Activated gamma-delta T cell treated with anti-CD3 and anti-CD28 coated beads, Interleukin-2, amount 50 U/mL, for 16 hours (primary cell): ENCODE data around the gene LAMB1.
"Not testable (repeated sequence)": the region's sequence is repeated elsewhere in the genome, so short reads cannot be mapped to it uniquely, and the experiment has no call there.

Experiments used
- DNase-seq: peaks from one replicate; pipeline ENCODE4 v3.0.0-alpha.2; 2020; ENCODE audit warnings: low read depth

The LAMB1 gene

GRCh38 chr7:107917763-107918651, 85.0 kb downstream of the LAMB1 start:
- no peak for DNase-seq

GRCh38 chr7:107915541-107915940, 87.4 kb downstream of the LAMB1 start:
- no peak for DNase-seq

- no peak for DNase-seq
These were observed 88.1 kb downstream of the LAMB1 start for GRCh38 chr7:107914831-107915230.

- DNase-seq: no peak
These were observed 89.1 kb downstream of the LAMB1 start for GRCh38 chr7:107913851-107914250.

GRCh38 chr7:107911981-107912380, 91.0 kb downstream of the LAMB1 start:
- no peak for DNase-seq

- no peak for DNase-seq
These were observed 93.5 kb downstream of the LAMB1 start for GRCh38 chr7:107909445-107909844.

GRCh38 chr7:107907790-107908189, 95.2 kb downstream of the LAMB1 start:
- DNase-seq: no peak

- DNase-seq: no peak
These were observed 100.6 kb downstream of the LAMB1 start for GRCh38 chr7:107902381-107902780.

GRCh38 chr7:107900496-107901015, 102.4 kb downstream of the LAMB1 start:
- DNase-seq: no peak

- no peak for DNase-seq
These were observed 103.9 kb downstream of the LAMB1 start for GRCh38 chr7:107898997-107899594.

- not testable (repeated sequence) for DNase-seq
These were observed 110.6 kb downstream of the LAMB1 start for GRCh38 chr7:107892367-107892741.

- DNase-seq: no peak
These were observed 111.2 kb downstream of the LAMB1 start for GRCh38 chr7:107891636-107892366.

GRCh38 chr7:107890962-107891635, 111.9 kb downstream of the LAMB1 start, which contains the start of gene DLD:
Gene DLD (plus strand): TSS chr7:107891183. CDS start chr7:107891251, 68 bp downstream.
- peak; percentile 88 for DNase-seq

GRCh38 chr7:107890493-107890961, 112.4 kb downstream of the LAMB1 start:
- DNase-seq: no peak

GRCh38 chr7:107889992-107890391, 113.0 kb downstream of the LAMB1 start:
- DNase-seq: no peak

GRCh38 chr7:107887827-107888226, 115.1 kb downstream of the LAMB1 start:
- DNase-seq: not testable (repeated sequence)

- DNase-seq: no peak
These were observed 118.7 kb downstream of the LAMB1 start for GRCh38 chr7:107884066-107884818.

- no peak for DNase-seq
These were observed 120.2 kb downstream of the LAMB1 start for GRCh38 chr7:107882766-107883165.

- no peak for DNase-seq
These were observed 123.4 kb downstream of the LAMB1 start for GRCh38 chr7:107879400-107880035.

GRCh38 chr7:107878636-107879035, 124.3 kb downstream of the LAMB1 start:
- no peak for DNase-seq
